GM18907 (cell line): Measurements from ENCODE around the gene PYM1.

Source experiments
- ATAC-seq: cut with Tn5 transposase; IDR thresholded peaks from one replicate; pipeline ENCODE4 v1.9.1; 2021; ENCODE audit warnings: mild to moderate bottlenecking, moderate library complexity; ENCODE audit not compliant: unreplicated experiment

Gene PYM1

GRCh38 chr12:55927588-55928502 lies at the start of gene PYM1:
Gene PYM1 (minus strand): TSS chr12:55927894. CDS start chr12:55927761, 133 bp downstream.
- ATAC-seq = peak; percentile 36

GRCh38 chr12:55974308-55974730 lies 46.6 kb upstream of the PYM1 start:
- peak; percentile 16 for ATAC-seq

GRCh38 chr12:55973599-55974307 lies 46.1 kb upstream of the PYM1 start, which contains the start of gene RAB5B:
Gene RAB5B (plus strand): TSS chr12:55974078. CDS start chr12:55986961, 12,883 bp downstream.
- ATAC-seq = peak; percentile 95

GRCh38 chr12:55972911-55973598 lies 45.4 kb upstream of the PYM1 start:
- ATAC-seq = no peak

- ATAC-seq = no peak
Observed at GRCh38 chr12:55972456-55972855, 44.8 kb upstream of the PYM1 start.

- ATAC-seq = no peak
Observed at GRCh38 chr12:55972042-55972441, 44.3 kb upstream of the PYM1 start.

- ATAC-seq = no peak
Observed at GRCh38 chr12:55970775-55971174, 43.1 kb upstream of the PYM1 start.

GRCh38 chr12:55969356-55969755 lies 41.7 kb upstream of the PYM1 start:
- ATAC-seq = no peak

GRCh38 chr12:55966408-55967281 lies 39.0 kb upstream of the PYM1 start, which contains the start of gene CDK2:
Gene CDK2 (plus strand): TSS chr12:55966830. CDS start chr12:55967009, 179 bp downstream.
- peak; percentile 92 for ATAC-seq

GRCh38 chr12:55965941-55966407 lies 38.3 kb upstream of the PYM1 start, which contains the start of gene PMEL:
Gene PMEL (minus strand): TSS chr12:55966042. CDS start chr12:55966011, 31 bp downstream.
- no peak for ATAC-seq

GRCh38 chr12:55965240-55965639 lies 37.5 kb upstream of the PYM1 start:
- ATAC-seq = no peak

GRCh38 chr12:55963760-55964159 lies 36.1 kb upstream of the PYM1 start:
- ATAC-seq = no peak

- ATAC-seq = no peak
Observed at GRCh38 chr12:55957106-55957859, 29.6 kb upstream of the PYM1 start.

GRCh38 chr12:55955800-55956508 lies 28.3 kb upstream of the PYM1 start:
- ATAC-seq = no peak

- no peak for ATAC-seq
Observed at GRCh38 chr12:55955344-55955743, 27.6 kb upstream of the PYM1 start.

GRCh38 chr12:55946553-55946952 lies 18.9 kb upstream of the PYM1 start:
- no peak for ATAC-seq

GRCh38 chr12:55942577-55943136 lies 15.0 kb upstream of the PYM1 start:
- ATAC-seq = no peak

GRCh38 chr12:55942055-55942454 lies 14.4 kb upstream of the PYM1 start:
- no peak for ATAC-seq
